Rectal smooth muscle tissue (tissue), 1 donor: ENCODE data around the gene SELPLG.
"Not testable (repeated sequence)": the region's sequence is repeated elsewhere in the genome, so short reads cannot be mapped to it uniquely, and the experiment has no call there.

Experiments
- H3K27ac ChIP-seq: one replicate; pipeline ENCODE4 v1.7.0; 2013; ENCODE audit warnings: low read depth, low read length, inconsistent platforms
- H3K27me3 ChIP-seq: one replicate; pipeline ENCODE4 v1.7.0; 2013; ENCODE audit warnings: low read length; ENCODE audit not compliant: control insufficient read depth, insufficient read depth
- H3K36me3 ChIP-seq: one replicate; pipeline ENCODE4 v1.7.0; 2013; ENCODE audit warnings: low read length; ENCODE audit not compliant: control insufficient read depth, insufficient read depth
- H3K4me1 ChIP-seq: one replicate; pipeline ENCODE4 v1.7.0; 2013; ENCODE audit warnings: low read length; ENCODE audit not compliant: control insufficient read depth, insufficient read depth
- H3K4me3 ChIP-seq: one replicate; pipeline ENCODE4 v1.7.0; 2013; ENCODE audit warnings: low read length
- H3K9ac ChIP-seq: one replicate; pipeline ENCODE4 v1.7.0; 2013; ENCODE audit warnings: low read length

Gene SELPLG

GRCh38 chr12:108618953-108619274, 14.8 kb downstream of the SELPLG start:
- not testable (repeated sequence) for H3K4me1 ChIP-seq, H3K27ac ChIP-seq, H3K4me3 ChIP-seq, H3K9ac ChIP-seq, H3K36me3 ChIP-seq, H3K27me3 ChIP-seq

DNA sequence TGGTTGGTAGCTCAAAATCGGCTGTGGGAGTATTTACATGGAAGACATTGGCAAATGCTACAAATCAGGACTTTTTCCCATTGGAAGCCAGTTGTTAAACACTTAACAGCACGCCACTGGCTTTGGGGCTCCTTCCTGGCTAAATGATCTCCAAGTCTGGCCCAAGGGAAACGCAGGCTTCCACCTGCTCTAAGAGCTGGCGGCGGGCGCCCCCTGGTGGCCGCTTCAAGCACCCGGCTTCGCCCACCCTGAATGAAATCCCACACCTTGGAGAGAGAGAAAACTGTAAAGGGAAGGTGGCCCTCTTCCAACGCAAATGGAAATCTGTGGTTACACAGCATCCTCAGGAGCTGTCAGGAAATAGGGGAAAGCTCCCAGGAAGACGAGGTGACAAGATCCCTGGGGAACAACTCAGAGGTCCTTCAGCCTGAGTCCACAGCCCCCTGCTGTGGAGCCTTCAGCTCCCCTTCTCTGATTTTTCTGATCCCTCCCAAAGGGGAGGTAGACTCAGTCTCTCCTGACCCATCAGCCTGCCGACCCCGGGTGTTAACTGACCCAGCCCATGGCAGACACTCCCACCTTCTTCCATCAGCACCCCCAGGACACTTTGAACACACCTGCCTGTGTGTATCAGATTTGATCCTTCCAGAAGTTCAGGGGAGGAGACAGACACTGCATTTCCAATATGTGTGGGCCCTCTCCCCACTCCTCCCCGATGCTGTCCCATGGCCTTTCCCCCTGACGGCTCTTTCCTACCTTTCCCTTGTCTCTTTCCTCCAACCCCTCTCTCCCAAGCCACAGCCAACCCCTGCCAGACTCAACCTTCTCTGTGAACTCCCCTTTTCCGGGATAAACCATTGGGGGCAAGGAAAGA, 15.4 kb downstream of the SELPLG start:
- Histone ChIP-seq H3K27me3 (no peaks in the 10 kb centered on the region), H3K4me1 (no peaks in the 10 kb centered on the region), H3K36me3 (peaks cover 1% of the 10 kb centered on the region), H3K9ac (peak overlapping the region; percentile 27), H3K27ac (no peak overlapping the region), H3K4me3 (no peak overlapping the region)

- Histone ChIP-seq H3K27me3 (no peaks in the 10 kb centered on the region), H3K9ac (no peak overlapping the region), H3K27ac (no peak overlapping the region), H3K4me1 (no peaks in the 10 kb centered on the region), H3K4me3 (no peak overlapping the region), H3K36me3 (no peaks in the 10 kb centered on the region)
Measured at GRCh38 chr12:108616941-108617858, 16.5 kb downstream of the SELPLG start.

DNA sequence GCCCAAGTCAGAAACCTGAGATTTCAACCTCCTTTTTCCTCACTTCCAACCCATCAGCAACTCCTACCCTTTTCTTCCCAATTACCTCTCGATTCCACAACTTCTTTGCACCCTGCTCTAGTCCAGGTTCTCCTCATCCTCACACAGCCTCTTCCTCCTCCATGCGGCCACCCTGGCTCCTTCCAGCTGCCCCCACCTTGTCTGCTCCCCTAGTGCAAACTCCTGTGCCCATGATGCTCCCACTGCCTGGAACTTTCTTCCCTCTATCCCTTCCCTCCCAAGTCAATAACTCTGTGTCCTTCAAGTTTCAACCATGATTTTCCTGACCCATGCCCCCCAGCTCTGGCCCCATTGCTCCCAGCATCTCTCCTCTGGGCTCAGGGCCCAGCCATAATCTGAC, 17.3 kb downstream of the SELPLG start:
- Histone ChIP-seq H3K4me1 (no peaks in the 10 kb centered on the region), H3K4me3 (no peak overlapping the region), H3K9ac (no peak overlapping the region), H3K27me3 (no peaks in the 10 kb centered on the region), H3K36me3 (no peaks in the 10 kb centered on the region), H3K27ac (no peak overlapping the region)

GRCh38 chr12:108615918-108616317, 17.8 kb downstream of the SELPLG start:
- Histone ChIP-seq H3K36me3 (no peaks in the 10 kb centered on the region), H3K4me3 (no peak overlapping the region), H3K27me3 (no peaks in the 10 kb centered on the region), H3K9ac (no peak overlapping the region), H3K4me1 (no peaks in the 10 kb centered on the region), H3K27ac (no peak overlapping the region)

DNA sequence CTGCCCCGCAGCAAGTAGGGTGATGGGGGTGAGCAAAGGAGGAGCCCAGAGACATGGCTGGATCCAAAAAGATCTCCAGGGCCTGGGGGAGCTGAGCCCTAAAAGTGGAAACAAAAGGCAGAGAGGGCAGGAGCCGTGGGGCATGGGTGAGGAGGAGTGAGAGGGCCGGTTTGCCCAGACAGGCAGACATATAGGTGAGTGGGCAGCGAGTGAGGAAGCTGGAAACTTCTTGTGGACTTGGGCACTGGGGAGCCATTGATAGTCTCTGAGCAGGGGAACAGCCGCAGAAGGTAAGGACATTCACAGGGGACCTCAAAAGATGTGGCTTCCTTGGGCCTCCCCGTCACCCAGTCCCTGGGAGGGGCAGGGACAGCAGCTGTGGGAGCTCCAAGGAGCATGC, 19.1 kb downstream of the SELPLG start:
- no peaks in the 10 kb centered on the region for H3K27me3 ChIP-seq
- H3K4me3 ChIP-seq: no peak overlapping the region
- H3K36me3 ChIP-seq: no peaks in the 10 kb centered on the region
- H3K4me1 ChIP-seq: no peaks in the 10 kb centered on the region
- H3K27ac ChIP-seq: no peak overlapping the region
- no peak overlapping the region for H3K9ac ChIP-seq

DNA sequence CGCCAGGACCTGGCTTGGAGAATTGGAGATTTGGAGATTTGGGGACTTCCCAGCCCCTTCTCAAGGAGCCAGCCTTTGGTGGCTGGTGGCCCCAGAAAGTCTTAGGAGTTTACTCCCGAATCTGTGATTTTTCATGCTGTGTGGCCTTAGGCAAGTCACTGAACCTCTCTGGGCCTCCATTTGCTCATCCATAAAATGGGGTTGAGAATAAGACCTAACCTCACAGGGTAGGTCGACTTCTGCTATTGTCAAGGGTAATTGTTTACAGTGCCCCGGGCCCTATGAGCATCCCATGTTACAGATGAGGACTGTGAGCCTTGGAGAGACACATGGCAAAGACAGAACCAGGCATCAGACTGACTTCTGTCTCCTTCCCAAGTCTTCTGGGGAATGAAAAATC, 19.7 kb downstream of the SELPLG start:
- H3K27me3 ChIP-seq: no peaks in the 10 kb centered on the region
- no peak overlapping the region for H3K4me3 ChIP-seq
- no peaks in the 10 kb centered on the region for H3K4me1 ChIP-seq
- H3K27ac ChIP-seq: no peak overlapping the region
- no peaks in the 10 kb centered on the region for H3K36me3 ChIP-seq
- H3K9ac ChIP-seq: no peak overlapping the region

- Histone ChIP-seq H3K27ac (no peak overlapping the region), H3K36me3 (no peaks in the 10 kb centered on the region)
Measured at GRCh38 chr12:108613548-108613947, 20.1 kb downstream of the SELPLG start.

GRCh38 chr12:108612788-108613282, 20.9 kb downstream of the SELPLG start:
- H3K4me3 ChIP-seq: no peak overlapping the region
- H3K9ac ChIP-seq: no peak overlapping the region
- H3K36me3 ChIP-seq: no peaks in the 10 kb centered on the region
- H3K4me1 ChIP-seq: no peaks in the 10 kb centered on the region
- H3K27ac ChIP-seq: no peak overlapping the region
- no peaks in the 10 kb centered on the region for H3K27me3 ChIP-seq

More at GRCh38 chr12:108613548-108613947, 20.1 kb downstream of the SELPLG start:
- Histone ChIP-seq H3K9ac (no peak overlapping the region), H3K4me1 (no peaks in the 10 kb centered on the region), H3K27me3 (no peaks in the 10 kb centered on the region), H3K4me3 (no peak overlapping the region)

DNA sequence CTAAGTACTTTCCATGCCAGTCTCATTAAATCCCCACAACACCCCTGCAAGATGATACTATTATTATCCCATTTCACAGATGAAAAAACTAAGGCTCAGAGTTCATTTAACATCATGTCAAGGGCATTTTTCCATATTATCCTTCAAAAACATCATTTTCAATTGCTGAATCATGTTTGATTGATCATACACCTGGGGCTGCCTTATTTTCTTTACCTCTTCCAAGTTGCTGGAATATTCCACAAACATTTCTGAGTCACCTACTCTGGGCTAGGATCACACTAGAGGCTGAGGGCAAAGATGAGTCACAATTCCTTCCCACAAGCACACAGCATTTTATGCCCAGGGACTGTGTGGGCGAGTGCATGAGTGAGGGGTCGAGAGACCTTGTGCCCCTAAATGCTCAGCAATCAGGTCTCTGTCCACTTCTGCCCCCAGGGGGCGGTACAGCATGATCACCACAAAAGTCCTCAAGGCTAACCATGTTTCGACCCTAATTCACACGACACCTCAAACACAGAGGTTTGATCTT, 21.7 kb downstream of the SELPLG start:
- Histone ChIP-seq H3K27ac (no peak overlapping the region), H3K4me3 (no peak overlapping the region), H3K9ac (no peak overlapping the region), H3K4me1 (no peaks in the 10 kb centered on the region), H3K27me3 (no peaks in the 10 kb centered on the region), H3K36me3 (no peaks in the 10 kb centered on the region)

DNA sequence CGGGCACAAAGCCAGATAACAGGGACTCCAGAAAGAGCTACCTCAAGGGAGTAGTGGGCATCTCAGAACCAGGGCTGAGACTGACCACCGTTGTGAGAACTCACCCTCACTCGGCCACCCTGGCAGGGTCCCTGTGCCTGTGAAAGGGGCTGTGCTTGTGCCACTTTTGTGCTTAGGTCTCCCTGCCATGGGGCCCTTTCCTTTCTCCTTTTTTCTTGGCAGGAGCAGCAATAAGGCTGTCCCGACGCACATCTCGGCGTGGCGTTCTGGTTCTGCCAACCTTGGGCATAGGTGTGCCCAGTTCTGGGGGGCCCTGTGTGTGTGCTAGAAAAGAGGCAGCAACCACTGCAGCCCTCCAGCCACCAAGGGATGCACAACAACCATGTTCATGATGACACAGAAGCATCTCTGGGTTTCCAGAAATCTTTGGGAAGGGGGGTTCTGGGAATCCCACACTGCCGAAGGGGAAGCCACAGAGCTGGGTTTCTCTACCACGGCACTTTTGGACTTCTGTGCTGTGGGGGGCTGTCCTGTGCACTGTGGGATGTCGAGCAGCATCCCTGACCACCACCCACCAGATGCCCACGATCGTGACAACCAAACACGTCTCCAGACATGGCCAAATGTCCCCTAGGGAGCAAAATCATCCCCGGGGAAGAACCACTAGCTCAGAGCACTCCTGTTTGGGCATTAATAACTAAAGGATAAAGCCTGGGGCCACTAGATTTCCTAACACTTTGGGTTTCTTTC, 22.7 kb downstream of the SELPLG start:
- no peaks in the 10 kb centered on the region for H3K4me1 ChIP-seq
- no peak overlapping the region for H3K27ac ChIP-seq

GRCh38 chr12:108610336-108610815, 23.3 kb downstream of the SELPLG start:
- Histone ChIP-seq H3K27me3 (no peaks in the 10 kb centered on the region), H3K36me3 (no peaks in the 10 kb centered on the region), H3K9ac (no peak overlapping the region), H3K4me1 (no peaks in the 10 kb centered on the region), H3K27ac (no peak overlapping the region), H3K4me3 (no peak overlapping the region)

More for the DNA sequence above, 22.7 kb downstream of the SELPLG start:
- H3K4me3 ChIP-seq: no peak overlapping the region
- H3K27me3 ChIP-seq: no peaks in the 10 kb centered on the region
- H3K36me3 ChIP-seq: no peaks in the 10 kb centered on the region
- no peak overlapping the region for H3K9ac ChIP-seq
